ENCODE results near the gene FBXO7. TPM values are rescaled to one million over a fixed set of nuclear protein-coding genes. Genes with fewer than 3 reads are reported as not detected.
A peak's percentile ranks its signal among the peaks of the same experiment; 100 is the strongest.

Gene FBXO7
- total RNA-seq, 4 donors from 2014 or later, result 86.1 to 108 (median 92.9) TPM

GRCh38 chr22:32499666-32500065, 25.1 kb downstream of the FBXO7 start:
- 72 to 76% methylated on average over 3 of the region's 3 CpGs for WGBS, 2 donors
- Histone ChIP-seq H3K27me3 (no peaks in the 10 kb centered on the region), H3K9me3 (no peaks in the 10 kb centered on the region), H3K4me1 (peaks cover 0 to 7% (median 0%) of the 10 kb centered on the region in 4 donors), H3K27ac (no peak overlapping the region), H3K4me3 (no peak overlapping the region), H3K36me3 (peaks cover 0 to 44% (median 2%) of the 10 kb centered on the region in 3 donors)
- DNase-seq (ENCODE audit: low spot score in 2 of 2), result no peak
- TF ChIP-seq POLR2A (IDR thresholded peaks at IDR 0.05) (no peak), EP300 (IDR thresholded peaks at IDR 0.05) (no peak)
- TF ChIP-seq, protein P1, sequence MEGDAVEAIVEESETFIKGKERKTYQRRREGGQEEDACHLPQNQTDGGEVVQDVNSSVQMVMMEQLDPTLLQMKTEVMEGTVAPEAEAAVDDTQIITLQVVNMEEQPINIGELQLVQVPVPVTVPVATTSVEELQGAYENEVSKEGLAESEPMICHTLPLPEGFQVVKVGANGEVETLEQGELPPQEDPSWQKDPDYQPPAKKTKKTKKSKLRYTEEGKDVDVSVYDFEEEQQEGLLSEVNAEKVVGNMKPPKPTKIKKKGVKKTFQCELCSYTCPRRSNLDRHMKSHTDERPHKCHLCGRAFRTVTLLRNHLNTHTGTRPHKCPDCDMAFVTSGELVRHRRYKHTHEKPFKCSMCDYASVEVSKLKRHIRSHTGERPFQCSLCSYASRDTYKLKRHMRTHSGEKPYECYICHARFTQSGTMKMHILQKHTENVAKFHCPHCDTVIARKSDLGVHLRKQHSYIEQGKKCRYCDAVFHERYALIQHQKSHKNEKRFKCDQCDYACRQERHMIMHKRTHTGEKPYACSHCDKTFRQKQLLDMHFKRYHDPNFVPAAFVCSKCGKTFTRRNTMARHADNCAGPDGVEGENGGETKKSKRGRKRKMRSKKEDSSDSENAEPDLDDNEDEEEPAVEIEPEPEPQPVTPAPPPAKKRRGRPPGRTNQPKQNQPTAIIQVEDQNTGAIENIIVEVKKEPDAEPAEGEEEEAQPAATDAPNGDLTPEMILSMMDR (IDR thresholded peaks at IDR 0.05), result no peak

- Histone ChIP-seq H3K9me3 (no peaks in the 10 kb centered on the region), H3K36me3 (peaks cover 0 to 20% (median 0%) of the 10 kb centered on the region in 3 donors), H3K27me3 (no peaks in the 10 kb centered on the region), H3K4me3 (no peak overlapping the region), H3K4me1 (peaks cover 0 to 7% (median 0%) of the 10 kb centered on the region in 4 donors), H3K27ac (no peak overlapping the region)
- TF ChIP-seq EP300 (IDR thresholded peaks at IDR 0.05) (no peak), POLR2A (IDR thresholded peaks at IDR 0.05) (no peak)
- TF ChIP-seq, protein P1 (IDR thresholded peaks at IDR 0.05), result no peak
- WGBS, 2 donors, result 51 to 57% methylated on average over 9 of the region's 9 CpGs
- DNase-seq (ENCODE audit: low spot score in 2 of 2), result no peak
Measured at GRCh38 chr22:32501836-32502752, 27.5 kb downstream of the FBXO7 start.

DNA sequence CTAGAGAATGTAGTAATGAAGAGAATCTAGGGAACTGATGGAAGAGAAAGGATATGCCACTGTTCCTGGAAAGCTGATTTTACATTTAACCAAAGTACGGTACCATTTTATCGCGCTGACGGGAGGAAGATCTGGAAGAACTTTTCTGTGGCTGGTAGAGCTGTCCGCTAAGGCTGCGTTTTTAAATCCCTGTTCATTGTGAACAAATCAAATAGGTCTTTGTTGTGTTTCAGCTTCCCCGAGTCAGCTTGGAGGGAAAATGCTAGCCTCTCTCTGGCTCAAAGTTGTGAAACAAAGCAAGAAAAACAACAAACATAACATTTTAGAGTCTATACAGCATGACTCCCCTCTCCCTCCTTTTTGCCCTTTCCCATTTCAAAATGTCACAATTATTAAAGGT, 34.4 kb downstream of the FBXO7 start:
- TF ChIP-seq, protein P1 (IDR thresholded peaks at IDR 0.05), result no peak
- 55 to 60% methylated on average over 7 of the region's 7 CpGs for WGBS, 2 donors
- Histone ChIP-seq H3K27me3 (no peaks in the 10 kb centered on the region), H3K4me1 (peaks cover 0 to 13% (median 0%) of the 10 kb centered on the region in 4 donors), H3K9me3 (no peaks in the 10 kb centered on the region), H3K4me3 (no peak overlapping the region), H3K36me3 (peaks cover 0 to 18% (median 0%) of the 10 kb centered on the region in 3 donors), H3K27ac (peak overlapping the region in 1 of 4 donors; percentile 48)
- no peak for DNase-seq (ENCODE audit: low spot score in 2 of 2)

- WGBS, 2 donors, result 73% methylated on average over 3 of the region's 3 CpGs
- Histone ChIP-seq H3K27me3 (no peaks in the 10 kb centered on the region), H3K9me3 (no peaks in the 10 kb centered on the region), H3K36me3 (peaks cover 0 to 23% (median 0%) of the 10 kb centered on the region in 3 donors), H3K4me3 (no peak overlapping the region), H3K4me1 (peaks cover 0 to 13% (median 0%) of the 10 kb centered on the region in 4 donors), H3K27ac (no peak overlapping the region)
- DNase-seq (ENCODE audit: low spot score in 2 of 2), result no peak
- TF ChIP-seq POLR2A (IDR thresholded peaks at IDR 0.05), result no peak
- no peak for TF ChIP-seq EP300 (IDR thresholded peaks at IDR 0.05)
- TF ChIP-seq, protein P1 (IDR thresholded peaks at IDR 0.05), result no peak
Measured at GRCh38 chr22:32511274-32511673, 36.7 kb downstream of the FBXO7 start.

- WGBS, 2 donors, result 90 to 94% methylated on average over 2 of the region's 2 CpGs
- Histone ChIP-seq H3K9me3 (no peaks in the 10 kb centered on the region), H3K27me3 (no peaks in the 10 kb centered on the region), H3K4me3 (no peak overlapping the region), H3K36me3 (peaks cover 0 to 28% (median 0%) of the 10 kb centered on the region in 3 donors), H3K4me1 (peaks cover 0 to 13% (median 0%) of the 10 kb centered on the region in 4 donors), H3K27ac (no peak overlapping the region)
- DNase-seq (ENCODE audit: low spot score in 2 of 2), result no peak
- TF ChIP-seq POLR2A (IDR thresholded peaks at IDR 0.05) (no peak), EP300 (IDR thresholded peaks at IDR 0.05) (no peak)
- TF ChIP-seq, protein P1 (IDR thresholded peaks at IDR 0.05), result no peak
Measured at GRCh38 chr22:32511776-32512175, 37.2 kb downstream of the FBXO7 start.
